Measurements from ENCODE around the gene CRTC1.

DNA sequence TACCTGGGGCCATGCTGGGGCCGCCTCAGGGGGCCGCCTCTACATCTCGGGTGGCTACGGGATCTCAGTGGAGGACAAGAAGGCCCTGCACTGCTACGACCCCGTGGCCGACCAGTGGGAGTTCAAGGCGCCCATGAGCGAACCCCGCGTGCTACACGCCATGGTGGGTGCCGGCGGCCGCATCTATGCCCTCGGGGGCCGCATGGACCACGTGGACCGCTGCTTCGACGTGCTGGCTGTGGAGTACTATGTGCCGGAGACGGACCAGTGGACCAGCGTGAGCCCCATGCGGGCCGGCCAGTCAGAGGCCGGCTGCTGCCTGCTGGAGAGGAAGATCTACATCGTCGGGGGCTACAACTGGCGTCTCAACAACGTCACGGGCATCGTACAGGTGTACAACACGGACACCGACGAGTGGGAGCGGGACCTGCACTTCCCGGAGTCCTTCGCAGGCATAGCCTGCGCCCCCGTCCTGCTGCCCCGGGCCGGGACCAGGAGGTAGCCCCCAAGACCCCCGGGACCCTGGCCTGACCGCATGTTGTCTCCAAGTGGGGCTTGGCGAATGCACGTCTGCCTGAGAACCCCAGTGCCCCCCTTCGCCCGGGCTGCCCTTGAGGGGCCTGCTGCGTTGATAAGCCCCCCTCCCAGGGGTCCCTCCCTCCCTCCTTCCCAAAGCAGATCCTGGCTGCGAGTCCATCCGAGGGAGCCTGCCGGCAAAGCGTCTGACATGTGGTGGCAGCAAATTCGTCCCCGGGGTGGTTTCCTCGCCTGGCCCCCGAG lies 14.5 kb upstream of the CRTC1 start:
- TF ChIP-seq SP1 (IDR thresholded peaks at IDR 0.05) (no peak), LEF1 (IDR thresholded peaks at IDR 0.05; ENCODE audit: borderline replicate concordance) (no peak), FOXA1 (IDR thresholded peaks at IDR 0.05) (no peak), TARDBP (IDR thresholded peaks at IDR 0.05) (no peak), PKNOX1 (IDR thresholded peaks at IDR 0.05) (no peak), SUZ12 (IDR thresholded peaks at IDR 0.05) (no peak), ARNT (IDR thresholded peaks at IDR 0.05) (no peak), FOXK2 (IDR thresholded peaks at IDR 0.05) (no peak)
